Mesenchymal stem cell (in vitro differentiated cells and primary cell): ENCODE measurements around the gene PRKAR2B.

Experiments
- DNase-seq: peaks from one replicate; pipeline ENCODE4 v3.0.0-alpha.2; 2013
- H2AFZ ChIP-seq: one replicate; pipeline ENCODE4 v1.6.1; 2013; ENCODE audit warnings: low read depth, mild to moderate bottlenecking, control low read depth, inconsistent platforms, low read length, moderate library complexity
- H2AK5ac ChIP-seq: 2 replicates; pipeline ENCODE4 v1.6.1; 2013; ENCODE audit warnings: low read length, moderate library complexity, mild to moderate bottlenecking, inconsistent platforms; ENCODE audit not compliant: severe bottlenecking
- H2BK120ac ChIP-seq: one replicate; pipeline ENCODE4 v1.6.1; 2013; ENCODE audit warnings: low read depth, mild to moderate bottlenecking, inconsistent platforms, low read length, moderate library complexity
- H2BK12ac ChIP-seq, 2 experiments: one replicate each; pipeline ENCODE4 v1.6.1; 2013; ENCODE audit warnings: inconsistent platforms in 2 of 2, low read length in 2 of 2, mild to moderate bottlenecking in 2 of 2, moderate library complexity in 2 of 2, control low read depth in 1 of 2
- H2BK15ac ChIP-seq: one replicate; pipeline ENCODE4 v1.6.1; 2013; ENCODE audit warnings: mild to moderate bottlenecking, low read depth, inconsistent platforms; ENCODE audit not compliant: poor library complexity, severe bottlenecking
- H2BK5ac ChIP-seq: 2 replicates; pipeline ENCODE4 v1.6.1; 2013; ENCODE audit warnings: low read depth, mild to moderate bottlenecking, low read length, control low read depth, inconsistent platforms; ENCODE audit not compliant: poor library complexity, severe bottlenecking
- H3K14ac ChIP-seq, 2 experiments: one replicate each; pipeline ENCODE4 v1.6.1; 2013; ENCODE audit warnings: inconsistent platforms in 2 of 2, low read length in 2 of 2, control low read depth in 1 of 2, mild to moderate bottlenecking in 1 of 2, moderate library complexity in 1 of 2
- H3K18ac ChIP-seq, 2 experiments: one replicate each; pipeline ENCODE4 v1.6.1; 2013; ENCODE audit warnings: inconsistent platforms in 2 of 2, low read length in 2 of 2, control low read depth in 1 of 2, low read depth in 1 of 2, mild to moderate bottlenecking in 1 of 2
- H3K23ac ChIP-seq, 2 experiments: one replicate each; pipeline ENCODE4 v1.6.1; 2013; ENCODE audit warnings: inconsistent platforms in 2 of 2, low read length in 2 of 2, mild to moderate bottlenecking in 2 of 2, moderate library complexity in 2 of 2, control low read depth in 1 of 2
- H3K27ac ChIP-seq: 2 replicates; pipeline ENCODE4 v1.5.1; 2013; ENCODE audit warnings: mild to moderate bottlenecking, moderate library complexity, low read length, control low read depth, inconsistent platforms; ENCODE audit not compliant: poor library complexity, severe bottlenecking
- H3K27me3 ChIP-seq, 2 experiments: 2 replicates each; pipeline versions ENCODE4 v1.6.1 to v1.7.0; 2013; ENCODE audit warnings: low read length in 2 of 2, mild to moderate bottlenecking in 2 of 2, moderate library complexity in 2 of 2, control low read depth in 1 of 2, inconsistent platforms in 1 of 2; ENCODE audit not compliant: control insufficient read depth in 1 of 2, insufficient read depth in 1 of 2
- H3K36me3 ChIP-seq, 2 experiments: 2 replicates each; pipeline versions ENCODE4 v1.6.1 to v1.7.0; 2013; ENCODE audit warnings: low read length in 2 of 2, control low read depth in 1 of 2, inconsistent platforms in 1 of 2, low read depth in 1 of 2, mild to moderate bottlenecking in 1 of 2; ENCODE audit not compliant: insufficient read depth in 2 of 2, control insufficient read depth in 1 of 2
- H3K4ac ChIP-seq, 2 experiments: one replicate each; pipeline ENCODE4 v1.6.1; 2013; ENCODE audit warnings: inconsistent platforms in 2 of 2, low read length in 2 of 2, mild to moderate bottlenecking in 2 of 2, moderate library complexity in 2 of 2, control low read depth in 1 of 2, low read depth in 1 of 2
- H3K4me1 ChIP-seq: 2 replicates; pipeline ENCODE4 v1.6.1; 2013; ENCODE audit warnings: low read depth, low read length, control low read depth; ENCODE audit not compliant: control insufficient read depth, insufficient read depth
- H3K4me2 ChIP-seq: 2 replicates; pipeline ENCODE4 v1.6.1; 2013; ENCODE audit warnings: low read length, mild to moderate bottlenecking, inconsistent platforms; ENCODE audit not compliant: poor library complexity, severe bottlenecking
- H3K4me3 ChIP-seq, 2 experiments: 2 replicates each; pipeline versions ENCODE4 v1.5.1 to v1.7.0; 2013; ENCODE audit warnings: low read length in 2 of 2, mild to moderate bottlenecking in 2 of 2, control low read depth in 1 of 2, low read depth in 1 of 2; ENCODE audit not compliant: insufficient read depth in 1 of 2
- H3K79me1 ChIP-seq: replicated peaks from 2 replicates; pipeline ENCODE4 v1.6.1; 2013; ENCODE audit warnings: mild to moderate bottlenecking, control low read depth, low read length, inconsistent platforms; ENCODE audit not compliant: poor library complexity, severe bottlenecking
- H3K9ac ChIP-seq: 2 replicates; pipeline ENCODE4 v1.7.0; 2013; ENCODE audit warnings: mild to moderate bottlenecking, low read length, moderate library complexity
- H3K9me3 ChIP-seq: 2 replicates; pipeline ENCODE4 v1.7.0; 2013; ENCODE audit warnings: mild to moderate bottlenecking, low read length; ENCODE audit not compliant: control insufficient read depth
- H4K8ac ChIP-seq: one replicate; pipeline ENCODE4 v1.6.1; 2013; ENCODE audit warnings: inconsistent platforms, mild to moderate bottlenecking, low read length, moderate library complexity
- H4K91ac ChIP-seq: one replicate; pipeline ENCODE4 v1.6.1; 2013; ENCODE audit warnings: mild to moderate bottlenecking, low read length, inconsistent platforms
- WGBS: methylation state at CpG from one replicate; pipeline ENCODE4 v1.1.7; 2013; ENCODE audit warnings: mixed read lengths; 5-methylcytosine and 5-hydroxymethylcytosine counted together

PRKAR2B gene

GRCh38 chr7:107173691-107174406 lies 129.3 kb downstream of the PRKAR2B start:
- Histone ChIP-seq H3K4me1 (peaks cover 5% of the 10 kb centered on the region), H2BK15ac (no peak overlapping the region), H2BK12ac (no peak overlapping the region), H2BK5ac (no peak overlapping the region), H3K9me3 (no peaks in the 10 kb centered on the region), H4K91ac (no peak overlapping the region), H3K18ac (no peak overlapping the region), H3K4ac (no peak overlapping the region), H3K79me1 (peaks cover 3% of the 10 kb centered on the region), H3K4me2 (no peak overlapping the region), H3K36me3 (peaks cover 3 to 5% of the 10 kb centered on the region in 2 experiments), H3K23ac (no peak overlapping the region), H3K4me3 (no peak overlapping the region), H3K27ac (no peak overlapping the region), H2BK120ac (no peak overlapping the region), H3K27me3 (no peaks in the 10 kb centered on the region), H4K8ac (no peak overlapping the region), H2AK5ac (no peak overlapping the region), H2AFZ (no peak overlapping the region), H3K14ac (no peak overlapping the region), H3K9ac (peak overlapping the region; percentile 2)
- no peak for DNase-seq
- 93% methylated on average over 4 of the region's 4 CpGs for WGBS

GRCh38 chr7:107179326-107180164 lies 135.0 kb downstream of the PRKAR2B start:
- Histone ChIP-seq H4K91ac (no peak overlapping the region), H3K36me3 (peaks cover 0 to 47% of the 10 kb centered on the region in 2 experiments), H2BK120ac (no peak overlapping the region), H3K18ac (no peak overlapping the region), H3K14ac (no peak overlapping the region), H2AFZ (no peak overlapping the region), H3K27ac (no peak overlapping the region), H3K23ac (no peak overlapping the region), H2BK5ac (no peak overlapping the region), H3K9me3 (no peaks in the 10 kb centered on the region), H2AK5ac (no peak overlapping the region), H3K4me1 (peaks cover 3% of the 10 kb centered on the region), H3K4ac (no peak overlapping the region), H4K8ac (no peak overlapping the region), H3K9ac (no peak overlapping the region), H2BK12ac (no peak overlapping the region), H2BK15ac (no peak overlapping the region), H3K27me3 (no peaks in the 10 kb centered on the region), H3K4me2 (no peak overlapping the region), H3K79me1 (peaks cover 7% of the 10 kb centered on the region), H3K4me3 (no peak overlapping the region)
- 94% methylated on average over 13 of the region's 14 CpGs for WGBS
- DNase-seq: peak; percentile 45

GRCh38 chr7:107180378-107180777 lies 135.9 kb downstream of the PRKAR2B start:
- no peak overlapping the region for H3K18ac ChIP-seq
- no peaks in the 10 kb centered on the region for H3K27me3 ChIP-seq
- no peak overlapping the region for H2BK12ac ChIP-seq
- no peak overlapping the region for H3K23ac ChIP-seq
- H3K14ac ChIP-seq: no peak overlapping the region
- H3K36me3 ChIP-seq: peaks cover 0 to 55% of the 10 kb centered on the region in 2 experiments
- no peaks in the 10 kb centered on the region for H3K9me3 ChIP-seq
- peak; percentile 81 for DNase-seq
- no peak overlapping the region for H4K8ac ChIP-seq
- no peak overlapping the region for H3K4me3 ChIP-seq
- H4K91ac ChIP-seq: no peak overlapping the region
- H2AK5ac ChIP-seq: no peak overlapping the region
- no peak overlapping the region for H3K9ac ChIP-seq
- 74% methylated on average over 1 of the region's 1 CpG for WGBS
- H2AFZ ChIP-seq: no peak overlapping the region
- no peak overlapping the region for H3K4ac ChIP-seq
- H2BK15ac ChIP-seq: no peak overlapping the region
- peaks cover 12% of the 10 kb centered on the region for H3K79me1 ChIP-seq
- no peak overlapping the region for H2BK5ac ChIP-seq
- H3K4me2 ChIP-seq: no peak overlapping the region
- H2BK120ac ChIP-seq: no peak overlapping the region
- peaks cover 3% of the 10 kb centered on the region for H3K4me1 ChIP-seq
- no peak overlapping the region for H3K27ac ChIP-seq

GRCh38 chr7:107181172-107181571 lies 136.7 kb downstream of the PRKAR2B start:
- Histone ChIP-seq H3K36me3 (peaks cover 0 to 63% of the 10 kb centered on the region in 2 experiments), H2BK120ac (no peak overlapping the region), H4K8ac (no peak overlapping the region), H3K79me1 (peaks cover 12% of the 10 kb centered on the region), H3K18ac (no peak overlapping the region), H2AK5ac (no peak overlapping the region), H3K27me3 (no peaks in the 10 kb centered on the region), H3K27ac (no peak overlapping the region), H2BK5ac (no peak overlapping the region), H2BK12ac (no peak overlapping the region), H3K4me1 (peaks cover 3% of the 10 kb centered on the region), H3K4ac (no peak overlapping the region), H3K9me3 (no peaks in the 10 kb centered on the region), H4K91ac (no peak overlapping the region), H3K9ac (no peak overlapping the region), H3K4me2 (no peak overlapping the region), H2AFZ (no peak overlapping the region), H3K14ac (no peak overlapping the region), H3K23ac (no peak overlapping the region), H3K4me3 (no peak overlapping the region), H2BK15ac (no peak overlapping the region)
- WGBS: 98% methylated on average over 4 of the region's 5 CpGs
- no peak for DNase-seq
